ENCODE measurements around the gene SIM2. TPM values are rescaled to one million over a fixed set of nuclear protein-coding genes. Genes with fewer than 3 reads are reported as not detected.
"Not testable (repeated sequence)": the region's sequence is repeated elsewhere in the genome, so short reads cannot be mapped to it uniquely, and the experiment has no call there.

SIM2 gene
- total and polyA plus RNA-seq, 12 donors, result 0.01 to 0.16 (median 0.15) TPM; not detected in 9

GRCh38 chr21:36671836-36672235 is 27.1 kb upstream of the SIM2 start:
- intact Hi-C loops (cut with DNase I), result no loop called here
- Histone ChIP-seq H3K9me3 (peaks cover 0 to 3% (median 0%) of the 10 kb centered on the region in 11 donors), H3K4me1 (no peaks in the 10 kb centered on the region), H3K4me3 (no peak overlapping the region), H3K27ac (no peak overlapping the region), H3K27me3 (peaks cover 0 to 35% (median 20%) of the 10 kb centered on the region in 7 donors), H3K36me3 (no peaks in the 10 kb centered on the region)
- TF ChIP-seq CTCF (IDR thresholded peaks at IDR 0.05), result no peak
- DNase-seq (no peak), ATAC-seq (no peak)
- WGBS, 2 donors, result 75 to 76% methylated on average over 2 of the region's 2 CpGs

GRCh38 chr21:36672296-36672695 is 26.6 kb upstream of the SIM2 start:
- H3K4me1 ChIP-seq; H3K27ac ChIP-seq; H3K36me3 ChIP-seq; DNase-seq; H3K9me3 ChIP-seq; ATAC-seq; intact Hi-C loops (cut with DNase I); H3K4me3 ChIP-seq: not testable (repeated sequence)
- WGBS, 2 donors, result 74 to 76% methylated on average over 2 of the region's 2 CpGs
- peaks cover 0 to 33% (median 19%) of the 10 kb centered on the region in 7 donors for H3K27me3 ChIP-seq

GRCh38 chr21:36672737-36673136 is 26.2 kb upstream of the SIM2 start:
- Histone ChIP-seq H3K27me3 (peaks cover 0 to 33% (median 21%) of the 10 kb centered on the region in 7 donors), H3K4me1 (no peaks in the 10 kb centered on the region), H3K4me3 (no peak overlapping the region), H3K9me3 (peaks cover 0 to 3% (median 0%) of the 10 kb centered on the region in 11 donors), H3K36me3 (no peaks in the 10 kb centered on the region), H3K27ac (no peak overlapping the region)
- no peak for TF ChIP-seq CTCF (IDR thresholded peaks at IDR 0.05)
- ATAC-seq, result no peak
- no peak for DNase-seq
- intact Hi-C loops (cut with DNase I), result no loop called here
- 83 to 87% methylated on average over 5 of the region's 5 CpGs for WGBS, 2 donors

- no peak for TF ChIP-seq CTCF (IDR thresholded peaks at IDR 0.05)
- Histone ChIP-seq H3K27ac (no peak overlapping the region), H3K36me3 (no peaks in the 10 kb centered on the region), H3K9me3 (peaks cover 0 to 17% (median 8%) of the 10 kb centered on the region in 11 donors), H3K4me3 (no peak overlapping the region), H3K27me3 (peaks cover 0 to 44% (median 18%) of the 10 kb centered on the region in 7 donors), H3K4me1 (no peaks in the 10 kb centered on the region)
- DNase-seq (no peak), ATAC-seq (no peak)
- intact Hi-C loops (cut with DNase I), result no loop called here
- 63 to 64% methylated on average over 6 of the region's 6 CpGs for WGBS, 2 donors
These were observed 22.6 kb upstream of the SIM2 start for GRCh38 chr21:36676039-36676950.

GRCh38 chr21:36677443-36677842 is 21.5 kb upstream of the SIM2 start:
- no peak for ATAC-seq
- no peak for DNase-seq
- 39 to 58% methylated on average over 2 of the region's 2 CpGs for WGBS, 2 donors
- no peak for TF ChIP-seq CTCF (IDR thresholded peaks at IDR 0.05)
- no peaks in the 10 kb centered on the region for H3K36me3 ChIP-seq
- no peak overlapping the region for H3K27ac ChIP-seq
- H3K4me1 ChIP-seq, result no peaks in the 10 kb centered on the region
- H3K9me3 ChIP-seq, result peaks cover 0 to 29% (median 12%) of the 10 kb centered on the region in 11 donors
- peaks cover 0 to 44% (median 21%) of the 10 kb centered on the region in 7 donors for H3K27me3 ChIP-seq
- intact Hi-C loops (cut with DNase I), result no loop called here
- no peak overlapping the region for H3K4me3 ChIP-seq

Data from heart right ventricle (tissue), 16 donors.